22Rv1 (cell line): ENCODE measurements around the gene WFDC2.

Experiments
- ZFX ChIP-seq: fragments of 450-650 bp; IDR thresholded peaks from 2 replicates; pipeline ENCODE4 v1.6.1; 2017; ENCODE audit warnings: antibody characterized with exemption, borderline replicate concordance
- TF ChIP-seq, protein P1 (sequence below): fragments of 450-650 bp; IDR thresholded peaks from 2 replicates; pipeline ENCODE4 v1.5.1; 2017; ENCODE audit warnings: mild to moderate bottlenecking

DNA sequence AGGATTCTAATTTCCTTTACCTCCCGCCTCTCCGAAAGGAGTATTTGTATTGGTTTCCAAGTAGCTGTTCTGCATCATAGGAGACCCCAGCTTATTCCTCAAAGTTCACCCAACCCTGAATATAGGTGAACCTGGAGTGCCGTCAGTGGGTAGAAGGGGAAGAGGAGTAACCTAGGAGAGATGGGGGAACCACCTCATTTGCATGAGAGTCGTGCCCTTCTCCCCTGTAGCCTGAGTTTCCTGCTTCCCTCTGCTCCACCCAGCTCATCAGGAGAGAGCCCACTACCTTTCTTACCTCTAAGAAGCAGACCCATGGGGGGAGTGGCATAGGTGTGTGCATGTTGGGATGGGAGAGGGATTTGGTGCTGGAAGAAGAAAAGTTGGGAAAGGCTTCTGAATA is 17.3 kb upstream of the WFDC2 start:
- TF ChIP-seq, protein P1, sequence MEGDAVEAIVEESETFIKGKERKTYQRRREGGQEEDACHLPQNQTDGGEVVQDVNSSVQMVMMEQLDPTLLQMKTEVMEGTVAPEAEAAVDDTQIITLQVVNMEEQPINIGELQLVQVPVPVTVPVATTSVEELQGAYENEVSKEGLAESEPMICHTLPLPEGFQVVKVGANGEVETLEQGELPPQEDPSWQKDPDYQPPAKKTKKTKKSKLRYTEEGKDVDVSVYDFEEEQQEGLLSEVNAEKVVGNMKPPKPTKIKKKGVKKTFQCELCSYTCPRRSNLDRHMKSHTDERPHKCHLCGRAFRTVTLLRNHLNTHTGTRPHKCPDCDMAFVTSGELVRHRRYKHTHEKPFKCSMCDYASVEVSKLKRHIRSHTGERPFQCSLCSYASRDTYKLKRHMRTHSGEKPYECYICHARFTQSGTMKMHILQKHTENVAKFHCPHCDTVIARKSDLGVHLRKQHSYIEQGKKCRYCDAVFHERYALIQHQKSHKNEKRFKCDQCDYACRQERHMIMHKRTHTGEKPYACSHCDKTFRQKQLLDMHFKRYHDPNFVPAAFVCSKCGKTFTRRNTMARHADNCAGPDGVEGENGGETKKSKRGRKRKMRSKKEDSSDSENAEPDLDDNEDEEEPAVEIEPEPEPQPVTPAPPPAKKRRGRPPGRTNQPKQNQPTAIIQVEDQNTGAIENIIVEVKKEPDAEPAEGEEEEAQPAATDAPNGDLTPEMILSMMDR: no peak
- no peak for TF ChIP-seq ZFX
